ENCODE data around the gene THPO.

GRCh38 chr3:184391266-184391665 is 13.3 kb upstream of the THPO start:
- no peak for TF ChIP-seq POLR2A (IDR thresholded peaks at IDR 0.05; ENCODE audit: low read depth, low read length)
- TF ChIP-seq POLR2AphosphoS5 (IDR thresholded peaks at IDR 0.05; ENCODE audit: low read depth, low read length), result no peak
- no peak for TF ChIP-seq TAF1 (IDR thresholded peaks at IDR 0.05; ENCODE audit: borderline replicate concordance, low read depth, low read length)
